ENCODE results near the gene C6orf52.
"Not testable (repeated sequence)": the region's sequence is repeated elsewhere in the genome, so short reads cannot be mapped to it uniquely, and the experiment has no call there.

Gene C6orf52

DNA sequence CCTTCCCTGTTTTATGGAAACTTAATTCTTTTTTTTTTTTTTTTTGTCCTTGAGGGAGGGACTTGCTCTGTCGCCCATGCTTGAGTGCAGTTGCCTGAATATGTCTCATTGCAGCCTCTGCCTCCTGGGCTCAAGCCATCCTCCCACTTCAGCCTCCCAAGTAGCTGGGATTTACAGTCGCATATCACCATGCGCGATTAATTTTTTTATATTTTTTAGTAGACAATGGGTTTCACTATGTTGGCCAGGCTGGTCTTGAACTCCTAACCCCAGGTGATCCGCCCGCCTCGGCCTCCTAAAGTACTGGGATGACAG lies 29.1 kb upstream of the C6orf52 start:
- H3K36me3 ChIP-seq (ENCODE audit: control insufficient read depth, insufficient read depth, low read length), result peaks cover 38% of the 10 kb centered on the region
- WGBS, 2 experiments (ENCODE audit: insufficient coverage in 2 of 2), result 66 to 92% methylated on average over 3 to 4 of the region's 7 CpGs
- peaks cover 2% of the 10 kb centered on the region for H3K9me3 ChIP-seq (ENCODE audit: control insufficient read depth, low read length)
- peak overlapping the region; percentile 91 for H3K27ac ChIP-seq (ENCODE audit: low read depth, low read length, severe bottlenecking)
- H3K4me3 ChIP-seq (ENCODE audit: extremely low read depth, insufficient read depth, low read length, poor library complexity, severe bottlenecking), result peak overlapping the region; percentile 82
- H3K4me1 ChIP-seq (ENCODE audit: control insufficient read depth, insufficient read depth, low read length, poor library complexity, severe bottlenecking), result peaks cover 16% of the 10 kb centered on the region

- Histone ChIP-seq H3K36me3 (ENCODE audit: control insufficient read depth, insufficient read depth, low read length) (peaks cover 33% of the 10 kb centered on the region), H3K4me1 (ENCODE audit: control insufficient read depth, insufficient read depth, low read length, poor library complexity, severe bottlenecking) (peaks cover 16% of the 10 kb centered on the region), H3K27ac (ENCODE audit: low read depth, low read length, severe bottlenecking) (peak within 1 kb of the TSS; percentile 91), H3K9me3 (ENCODE audit: control insufficient read depth, low read length) (peaks cover 7% of the 10 kb centered on the region), H3K4me3 (ENCODE audit: extremely low read depth, insufficient read depth, low read length, poor library complexity, severe bottlenecking) (peak within 1 kb of the TSS; percentile 82)
- WGBS, 2 experiments (ENCODE audit: insufficient coverage in 2 of 2), result 0% methylated on average over 33 to 39 of the region's 55 CpGs
These were observed 28.6 kb upstream of the C6orf52 start, which contains the start of gene TMEM14C for GRCh38 chr6:10722820-10723566. Gene TMEM14C, plus strand, starts transcription at chr6:10723070. Its CDS starts 1,544 bp downstream, at chr6:10724614.

DNA sequence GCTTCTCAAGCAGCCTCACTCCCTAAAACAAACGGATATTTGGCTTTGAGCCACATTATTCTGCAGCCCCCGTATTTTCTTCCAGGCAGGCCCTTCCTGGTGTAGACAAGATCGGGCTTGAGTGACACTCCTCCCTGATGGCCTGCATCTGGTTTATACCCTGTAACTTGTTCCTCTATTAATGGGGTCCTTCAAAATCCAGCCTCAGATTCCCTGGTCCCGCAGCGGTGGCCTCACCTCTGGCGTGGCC lies 28.1 kb upstream of the C6orf52 start:
- 19 to 21% methylated on average over 6 of the region's 6 CpGs for WGBS, 2 experiments (ENCODE audit: insufficient coverage in 2 of 2)
- Histone ChIP-seq H3K27ac (ENCODE audit: low read depth, low read length, severe bottlenecking) (peak overlapping the region; percentile 91), H3K4me3 (ENCODE audit: extremely low read depth, insufficient read depth, low read length, poor library complexity, severe bottlenecking) (peak overlapping the region; percentile 82), H3K36me3 (ENCODE audit: control insufficient read depth, insufficient read depth, low read length) (peaks cover 28% of the 10 kb centered on the region), H3K4me1 (ENCODE audit: control insufficient read depth, insufficient read depth, low read length, poor library complexity, severe bottlenecking) (peaks cover 16% of the 10 kb centered on the region), H3K9me3 (ENCODE audit: control insufficient read depth, low read length) (peaks cover 12% of the 10 kb centered on the region)

DNA sequence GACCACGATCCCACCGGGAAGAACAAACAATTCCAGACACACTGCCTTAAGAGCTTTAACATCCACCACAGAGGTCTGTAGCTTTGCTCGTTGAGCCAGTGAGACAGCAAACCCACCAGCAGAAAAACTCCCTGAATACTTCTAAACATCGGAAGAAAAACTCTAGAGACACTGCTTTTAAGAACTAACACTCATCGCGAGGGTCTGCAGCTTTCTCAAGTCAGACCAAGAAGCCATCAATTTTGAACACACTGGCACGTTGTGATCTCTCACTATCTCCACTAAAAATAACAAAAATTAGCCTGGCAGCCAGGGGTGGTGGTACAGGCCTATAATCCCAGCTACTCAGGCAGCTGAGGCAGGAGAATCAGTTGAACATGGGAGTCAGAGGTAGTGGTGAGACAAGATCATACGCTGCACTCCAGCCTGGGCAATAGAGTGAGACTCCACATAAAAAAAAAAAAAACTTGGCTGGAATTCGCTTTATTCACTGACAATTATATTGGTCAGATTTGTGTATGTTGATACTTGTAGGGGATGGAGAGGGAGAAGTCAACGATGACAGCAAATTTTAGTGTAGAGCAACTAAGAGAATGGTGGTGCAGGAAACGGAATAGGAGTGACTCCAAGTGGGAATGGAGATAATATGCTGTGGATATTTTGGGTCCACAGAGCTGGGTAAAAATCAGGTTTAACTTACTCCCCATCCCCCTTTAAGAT lies 27.6 kb upstream of the C6orf52 start:
- peaks cover 16% of the 10 kb centered on the region for H3K4me1 ChIP-seq (ENCODE audit: control insufficient read depth, insufficient read depth, low read length, poor library complexity, severe bottlenecking)
- peak overlapping the region; percentile 91 for H3K27ac ChIP-seq (ENCODE audit: low read depth, low read length, severe bottlenecking)
- H3K36me3 ChIP-seq (ENCODE audit: control insufficient read depth, insufficient read depth, low read length), result peaks cover 25% of the 10 kb centered on the region
- peak overlapping the region; percentile 82 for H3K4me3 ChIP-seq (ENCODE audit: extremely low read depth, insufficient read depth, low read length, poor library complexity, severe bottlenecking)
- 92 to 96% methylated on average over 6 to 7 of the region's 11 CpGs for WGBS, 2 experiments (ENCODE audit: insufficient coverage in 2 of 2)
- H3K9me3 ChIP-seq (ENCODE audit: control insufficient read depth, low read length), result peaks cover 13% of the 10 kb centered on the region

- WGBS, 2 experiments (ENCODE audit: insufficient coverage in 2 of 2), result 96 to 98% methylated on average over 8 to 11 of the region's 17 CpGs
- not testable (repeated sequence) for H3K4me3 ChIP-seq (ENCODE audit: extremely low read depth, insufficient read depth, low read length, poor library complexity, severe bottlenecking)
- H3K4me1 ChIP-seq (ENCODE audit: control insufficient read depth, insufficient read depth, low read length, poor library complexity, severe bottlenecking), result peaks cover 16% of the 10 kb centered on the region
- peak overlapping the region; percentile 36 for H3K27ac ChIP-seq (ENCODE audit: low read depth, low read length, severe bottlenecking)
- peaks cover 20% of the 10 kb centered on the region for H3K36me3 ChIP-seq (ENCODE audit: control insufficient read depth, insufficient read depth, low read length)
- H3K9me3 ChIP-seq (ENCODE audit: control insufficient read depth, low read length), result peaks cover 13% of the 10 kb centered on the region
These were observed 26.8 kb upstream of the C6orf52 start for GRCh38 chr6:10720960-10721849.

DNA sequence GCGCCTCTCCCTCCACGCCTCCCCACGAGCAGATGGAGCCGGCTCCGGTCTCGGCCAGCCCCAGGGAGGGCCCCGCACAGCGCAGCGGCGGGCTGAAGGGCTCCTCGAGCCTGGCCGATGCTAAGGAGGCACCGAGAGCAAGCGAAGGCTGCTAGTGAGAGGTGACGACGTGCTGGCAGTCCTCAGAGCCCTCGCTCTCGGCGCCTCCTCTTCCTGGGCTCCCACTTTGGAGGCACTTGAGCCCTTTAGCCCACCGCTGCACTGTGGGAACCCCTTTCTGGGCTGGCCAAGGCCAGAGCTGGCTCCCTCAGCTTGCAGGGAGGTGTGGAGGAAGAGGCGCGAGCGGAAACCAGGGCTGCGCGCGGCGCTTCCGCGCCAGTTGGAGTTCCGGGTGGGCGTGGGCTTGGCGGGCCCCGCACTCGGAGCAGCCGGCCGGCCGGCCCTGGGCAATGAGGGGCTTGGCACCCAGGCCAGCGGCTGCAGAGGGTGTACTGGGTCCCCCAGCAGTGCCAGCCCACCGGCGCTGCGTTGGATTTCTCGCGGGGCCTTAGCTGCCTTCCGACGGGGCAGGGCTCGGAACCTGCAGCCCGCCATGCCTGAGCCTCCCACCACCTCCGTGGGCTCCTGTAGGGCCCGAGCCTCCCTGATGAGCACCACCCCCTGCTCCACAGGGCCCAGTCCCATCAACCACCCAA lies 26.0 kb upstream of the C6orf52 start:
- peaks cover 12% of the 10 kb centered on the region for H3K36me3 ChIP-seq (ENCODE audit: control insufficient read depth, insufficient read depth, low read length)
- whole genome bisulfite sequencing, 2 experiments (ENCODE audit: insufficient coverage in 2 of 2), result 94 to 99% methylated on average over 38 to 46 of the region's 49 CpGs
- no peak overlapping the region for H3K4me3 ChIP-seq (ENCODE audit: extremely low read depth, insufficient read depth, low read length, poor library complexity, severe bottlenecking)

GRCh38 chr6:10719964-10720264 lies 25.5 kb upstream of the C6orf52 start:
- WGBS, 2 experiments (ENCODE audit: insufficient coverage in 2 of 2), result 89 to 96% methylated on average over 15 to 17 of the region's 21 CpGs

More for the DNA sequence above, 26.0 kb upstream of the C6orf52 start:
- Histone ChIP-seq H3K4me1 (ENCODE audit: control insufficient read depth, insufficient read depth, low read length, poor library complexity, severe bottlenecking) (peaks cover 13% of the 10 kb centered on the region), H3K27ac (ENCODE audit: low read depth, low read length, severe bottlenecking) (no peak overlapping the region), H3K9me3 (ENCODE audit: control insufficient read depth, low read length) (peaks cover 13% of the 10 kb centered on the region)

DNA sequence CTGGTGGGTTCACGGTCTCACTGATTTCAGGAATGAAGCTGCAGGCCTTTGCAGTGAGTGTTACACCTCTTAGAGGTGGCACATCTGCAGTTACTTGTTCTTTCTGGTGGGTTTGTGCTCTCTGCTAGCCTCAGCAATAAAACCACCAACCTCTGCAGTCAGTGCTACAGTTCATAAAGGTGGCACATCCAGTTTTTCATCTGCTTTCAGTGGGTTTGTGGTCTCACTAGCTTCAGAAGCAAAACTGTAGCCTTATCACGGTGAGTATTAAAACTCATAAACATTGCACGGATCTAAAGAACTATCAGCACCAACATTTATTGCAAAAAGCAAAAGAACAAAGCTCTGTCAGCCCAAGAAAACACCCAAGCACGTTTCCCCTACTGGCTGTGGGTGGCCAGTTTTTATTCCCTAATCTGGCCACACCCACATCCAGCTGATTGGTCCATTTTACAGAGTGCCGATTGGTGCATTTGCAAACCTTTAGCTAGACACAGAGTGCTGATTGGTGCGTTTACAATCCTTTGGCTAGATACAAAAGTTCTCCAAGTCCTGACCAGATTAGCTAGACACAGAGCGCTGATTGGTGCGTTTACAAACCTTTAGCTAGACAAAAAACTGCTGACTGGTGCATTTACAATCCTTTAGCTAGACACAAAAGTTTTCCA lies 25.0 kb upstream of the C6orf52 start:
- H3K27ac ChIP-seq (ENCODE audit: low read depth, low read length, severe bottlenecking), result no peak overlapping the region
- peaks cover 10% of the 10 kb centered on the region for H3K4me1 ChIP-seq (ENCODE audit: control insufficient read depth, insufficient read depth, low read length, poor library complexity, severe bottlenecking)
- H3K36me3 ChIP-seq (ENCODE audit: control insufficient read depth, insufficient read depth, low read length), result peaks cover 3% of the 10 kb centered on the region
- H3K4me3 ChIP-seq (ENCODE audit: extremely low read depth, insufficient read depth, low read length, poor library complexity, severe bottlenecking), result no peak overlapping the region
- H3K9me3 ChIP-seq (ENCODE audit: control insufficient read depth, low read length), result peaks cover 13% of the 10 kb centered on the region
- WGBS, 2 experiments (ENCODE audit: insufficient coverage in 2 of 2), result 89 to 97% methylated on average over 7 of the region's 8 CpGs

More at GRCh38 chr6:10719964-10720264, 25.5 kb upstream of the C6orf52 start:
- Histone ChIP-seq H3K9me3 (ENCODE audit: control insufficient read depth, low read length) (peaks cover 13% of the 10 kb centered on the region), H3K4me3 (ENCODE audit: extremely low read depth, insufficient read depth, low read length, poor library complexity, severe bottlenecking) (no peak overlapping the region), H3K36me3 (ENCODE audit: control insufficient read depth, insufficient read depth, low read length) (peaks cover 8% of the 10 kb centered on the region), H3K4me1 (ENCODE audit: control insufficient read depth, insufficient read depth, low read length, poor library complexity, severe bottlenecking) (peaks cover 10% of the 10 kb centered on the region), H3K27ac (ENCODE audit: low read depth, low read length, severe bottlenecking) (no peak overlapping the region)

DNA sequence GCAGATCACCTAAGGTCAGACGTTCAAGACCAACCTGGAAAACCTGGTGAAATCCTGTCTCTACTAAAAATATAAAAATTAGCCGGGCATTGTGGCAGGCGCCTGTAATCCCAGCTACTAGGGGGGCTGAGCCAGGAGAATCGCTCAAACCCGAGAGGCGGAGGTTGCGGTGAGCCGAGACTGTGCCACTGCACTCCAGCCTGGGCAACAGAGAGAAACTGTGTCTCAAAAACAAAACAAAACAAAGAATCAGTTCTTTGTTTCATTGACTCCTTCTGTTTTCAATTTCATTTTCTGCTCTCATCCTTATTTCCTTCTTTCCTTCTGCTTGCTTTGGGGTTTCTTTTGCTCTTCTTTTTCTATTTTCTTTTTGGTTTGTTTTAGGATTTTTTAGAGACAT lies 19.5 kb upstream of the C6orf52 start:
- peaks cover 13% of the 10 kb centered on the region for H3K9me3 ChIP-seq (ENCODE audit: control insufficient read depth, low read length)
- H3K4me3 ChIP-seq (ENCODE audit: extremely low read depth, insufficient read depth, low read length, poor library complexity, severe bottlenecking), result no peak overlapping the region
- no peaks in the 10 kb centered on the region for H3K4me1 ChIP-seq (ENCODE audit: control insufficient read depth, insufficient read depth, low read length, poor library complexity, severe bottlenecking)
- peaks cover 8% of the 10 kb centered on the region for H3K36me3 ChIP-seq (ENCODE audit: control insufficient read depth, insufficient read depth, low read length)
- H3K27ac ChIP-seq (ENCODE audit: low read depth, low read length, severe bottlenecking), result no peak overlapping the region
- 93% methylated on average over 7 to 8 of the region's 8 CpGs for WGBS, 2 experiments (ENCODE audit: insufficient coverage in 2 of 2)

GRCh38 chr6:10696655-10697054 lies 2.2 kb upstream of the C6orf52 start:
- H3K27ac ChIP-seq (ENCODE audit: low read depth, low read length, severe bottlenecking), result no peak overlapping the region
- 88 to 96% methylated on average over 3 of the region's 4 CpGs for WGBS, 2 experiments (ENCODE audit: insufficient coverage in 2 of 2)
- no peaks in the 10 kb centered on the region for H3K9me3 ChIP-seq (ENCODE audit: control insufficient read depth, low read length)
- H3K4me1 ChIP-seq (ENCODE audit: control insufficient read depth, insufficient read depth, low read length, poor library complexity, severe bottlenecking), result no peaks in the 10 kb centered on the region
- H3K36me3 ChIP-seq (ENCODE audit: control insufficient read depth, insufficient read depth, low read length), result peaks cover 51% of the 10 kb centered on the region
- no peak overlapping the region for H3K4me3 ChIP-seq (ENCODE audit: extremely low read depth, insufficient read depth, low read length, poor library complexity, severe bottlenecking)

All from mesodermal cell (in vitro differentiated cells).